ENCODE results near the gene HOGA1. TPM values are rescaled to one million over a fixed set of nuclear protein-coding genes. Genes with fewer than 3 reads are reported as not detected.

Gene HOGA1
- total and polyA plus RNA-seq, 2 of the 13 experiments (the other 11 are each of a cell fraction or from before 2014, with no cell fraction given) = 7.6 to 19.5 TPM

DNA sequence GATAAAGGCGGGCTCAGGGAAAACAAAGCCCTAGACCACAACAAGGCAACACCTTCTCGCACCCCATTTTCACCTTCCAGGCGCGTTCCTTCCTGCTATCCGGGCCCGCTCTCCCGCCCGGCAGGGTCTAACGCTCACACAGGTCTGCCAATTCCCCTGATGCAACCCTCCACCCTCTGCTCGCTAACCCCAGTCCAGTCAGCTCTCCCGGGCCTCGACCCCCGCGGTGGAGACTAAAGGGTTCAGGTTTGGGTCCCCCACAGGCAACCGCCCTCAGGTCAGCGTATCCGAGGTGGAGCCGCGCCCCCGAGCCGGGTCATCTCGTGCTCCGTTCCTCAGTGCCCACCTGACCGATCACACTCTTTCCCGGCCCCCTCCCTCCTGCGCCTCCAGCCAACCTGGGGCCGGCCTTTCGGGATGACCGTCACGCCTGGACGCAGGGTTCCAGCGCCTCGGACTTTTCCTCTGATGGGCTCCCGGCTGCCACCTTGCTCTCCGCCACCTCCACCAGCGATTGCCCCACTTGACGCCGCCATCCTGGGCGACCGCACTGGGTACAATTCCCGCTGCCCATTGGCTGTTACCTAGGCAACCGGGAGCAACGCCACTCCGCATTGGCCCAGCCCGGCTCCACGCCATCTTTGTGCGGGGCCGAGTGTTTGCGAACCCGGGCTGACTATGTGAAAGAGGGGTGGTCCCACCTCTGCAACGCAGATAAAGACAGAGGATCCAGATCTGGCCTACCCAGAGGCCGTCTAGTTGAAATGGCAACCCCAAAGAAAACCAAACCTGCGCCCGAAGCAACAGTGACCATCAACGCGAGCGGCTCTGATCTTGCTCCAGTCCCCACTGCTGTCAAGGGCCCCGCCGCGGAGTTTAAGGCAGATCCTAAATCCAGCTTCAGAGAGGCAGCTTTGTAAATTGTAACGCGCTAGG is 49.0 kb downstream of the HOGA1 start, which contains the start of gene MORN4 (continued):
- TF ChIP-seq, protein P1, sequence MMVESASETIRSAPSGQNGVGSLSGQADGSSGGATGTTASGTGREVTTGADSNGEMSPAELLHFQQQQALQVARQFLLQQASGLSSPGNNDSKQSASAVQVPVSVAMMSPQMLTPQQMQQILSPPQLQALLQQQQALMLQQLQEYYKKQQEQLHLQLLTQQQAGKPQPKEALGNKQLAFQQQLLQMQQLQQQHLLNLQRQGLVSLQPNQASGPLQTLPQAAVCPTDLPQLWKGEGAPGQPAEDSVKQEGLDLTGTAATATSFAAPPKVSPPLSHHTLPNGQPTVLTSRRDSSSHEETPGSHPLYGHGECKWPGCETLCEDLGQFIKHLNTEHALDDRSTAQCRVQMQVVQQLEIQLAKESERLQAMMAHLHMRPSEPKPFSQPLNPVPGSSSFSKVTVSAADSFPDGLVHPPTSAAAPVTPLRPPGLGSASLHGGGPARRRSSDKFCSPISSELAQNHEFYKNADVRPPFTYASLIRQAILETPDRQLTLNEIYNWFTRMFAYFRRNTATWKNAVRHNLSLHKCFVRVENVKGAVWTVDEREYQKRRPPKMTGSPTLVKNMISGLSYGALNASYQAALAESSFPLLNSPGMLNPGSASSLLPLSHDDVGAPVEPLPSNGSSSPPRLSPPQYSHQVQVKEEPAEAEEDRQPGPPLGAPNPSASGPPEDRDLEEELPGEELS (CRISPR knock-in tag; IDR thresholded peaks at IDR 0.05) = no peak
- peak; percentile 73 for TF ChIP-seq RBFOX2 (IDR thresholded peaks at IDR 0.05; ENCODE audit: low read depth, low read length)
- TF ChIP-seq, protein P2, sequence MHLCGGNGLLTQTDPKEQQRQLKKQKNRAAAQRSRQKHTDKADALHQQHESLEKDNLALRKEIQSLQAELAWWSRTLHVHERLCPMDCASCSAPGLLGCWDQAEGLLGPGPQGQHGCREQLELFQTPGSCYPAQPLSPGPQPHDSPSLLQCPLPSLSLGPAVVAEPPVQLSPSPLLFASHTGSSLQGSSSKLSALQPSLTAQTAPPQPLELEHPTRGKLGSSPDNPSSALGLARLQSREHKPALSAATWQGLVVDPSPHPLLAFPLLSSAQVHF (CRISPR knock-in tag; IDR thresholded peaks at IDR 0.05) = no peak
- TF ChIP-seq, protein P3, sequence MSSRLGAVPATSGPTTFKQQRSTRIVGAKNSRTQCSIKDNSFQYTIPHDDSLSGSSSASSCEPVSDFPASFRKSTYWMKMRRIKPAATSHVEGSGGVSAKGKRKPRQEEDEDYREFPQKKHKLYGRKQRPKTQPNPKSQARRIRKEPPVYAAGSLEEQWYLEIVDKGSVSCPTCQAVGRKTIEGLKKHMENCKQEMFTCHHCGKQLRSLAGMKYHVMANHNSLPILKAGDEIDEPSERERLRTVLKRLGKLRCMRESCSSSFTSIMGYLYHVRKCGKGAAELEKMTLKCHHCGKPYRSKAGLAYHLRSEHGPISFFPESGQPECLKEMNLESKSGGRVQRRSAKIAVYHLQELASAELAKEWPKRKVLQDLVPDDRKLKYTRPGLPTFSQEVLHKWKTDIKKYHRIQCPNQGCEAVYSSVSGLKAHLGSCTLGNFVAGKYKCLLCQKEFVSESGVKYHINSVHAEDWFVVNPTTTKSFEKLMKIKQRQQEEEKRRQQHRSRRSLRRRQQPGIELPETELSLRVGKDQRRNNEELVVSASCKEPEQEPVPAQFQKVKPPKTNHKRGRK (CRISPR knock-in tag; IDR thresholded peaks at IDR 0.05) = no peak
- TF ChIP-seq, protein P4, sequence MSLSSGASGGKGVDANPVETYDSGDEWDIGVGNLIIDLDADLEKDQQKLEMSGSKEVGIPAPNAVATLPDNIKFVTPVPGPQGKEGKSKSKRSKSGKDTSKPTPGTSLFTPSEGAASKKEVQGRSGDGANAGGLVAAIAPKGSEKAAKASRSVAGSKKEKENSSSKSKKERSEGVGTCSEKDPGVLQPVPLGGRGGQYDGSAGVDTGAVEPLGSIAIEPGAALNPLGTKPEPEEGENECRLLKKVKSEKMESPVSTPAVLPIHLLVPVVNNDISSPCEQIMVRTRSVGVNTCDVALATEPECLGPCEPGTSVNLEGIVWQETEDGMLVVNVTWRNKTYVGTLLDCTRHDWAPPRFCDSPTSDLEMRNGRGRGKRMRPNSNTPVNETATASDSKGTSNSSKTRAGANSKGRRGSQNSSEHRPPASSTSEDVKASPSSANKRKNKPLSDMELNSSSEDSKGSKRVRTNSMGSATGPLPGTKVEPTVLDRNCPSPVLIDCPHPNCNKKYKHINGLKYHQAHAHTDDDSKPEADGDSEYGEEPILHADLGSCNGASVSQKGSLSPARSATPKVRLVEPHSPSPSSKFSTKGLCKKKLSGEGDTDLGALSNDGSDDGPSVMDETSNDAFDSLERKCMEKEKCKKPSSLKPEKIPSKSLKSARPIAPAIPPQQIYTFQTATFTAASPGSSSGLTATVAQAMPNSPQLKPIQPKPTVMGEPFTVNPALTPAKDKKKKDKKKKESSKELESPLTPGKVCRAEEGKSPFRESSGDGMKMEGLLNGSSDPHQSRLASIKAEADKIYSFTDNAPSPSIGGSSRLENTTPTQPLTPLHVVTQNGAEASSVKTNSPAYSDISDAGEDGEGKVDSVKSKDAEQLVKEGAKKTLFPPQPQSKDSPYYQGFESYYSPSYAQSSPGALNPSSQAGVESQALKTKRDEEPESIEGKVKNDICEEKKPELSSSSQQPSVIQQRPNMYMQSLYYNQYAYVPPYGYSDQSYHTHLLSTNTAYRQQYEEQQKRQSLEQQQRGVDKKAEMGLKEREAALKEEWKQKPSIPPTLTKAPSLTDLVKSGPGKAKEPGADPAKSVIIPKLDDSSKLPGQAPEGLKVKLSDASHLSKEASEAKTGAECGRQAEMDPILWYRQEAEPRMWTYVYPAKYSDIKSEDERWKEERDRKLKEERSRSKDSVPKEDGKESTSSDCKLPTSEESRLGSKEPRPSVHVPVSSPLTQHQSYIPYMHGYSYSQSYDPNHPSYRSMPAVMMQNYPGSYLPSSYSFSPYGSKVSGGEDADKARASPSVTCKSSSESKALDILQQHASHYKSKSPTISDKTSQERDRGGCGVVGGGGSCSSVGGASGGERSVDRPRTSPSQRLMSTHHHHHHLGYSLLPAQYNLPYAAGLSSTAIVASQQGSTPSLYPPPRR (CRISPR knock-in tag; IDR thresholded peaks at IDR 0.05; ENCODE audit: borderline replicate concordance) = no peak; the same call in 1 of the 2 replicates
- no peak for TF ChIP-seq SRF (IDR thresholded peaks at IDR 0.05; ENCODE audit: low read depth, low read length)
- no peak for TF ChIP-seq ZNF570 (CRISPR knock-in tag; IDR thresholded peaks at IDR 0.05; ENCODE audit: borderline replicate concordance)
- no peak for TF ChIP-seq CCAR2 (optimal IDR thresholded peaks at IDR 0.05; ENCODE audit: low read depth, low read length)
- peak; percentile 65 for TF ChIP-seq SP4 (CRISPR knock-in tag; IDR thresholded peaks at IDR 0.05)
- TF ChIP-seq PITX1 (CRISPR knock-in tag; IDR thresholded peaks at IDR 0.05) = peak; percentile 56
- no peak for TF ChIP-seq CENPX (CRISPR knock-in tag; IDR thresholded peaks at IDR 0.05)
- TF ChIP-seq KLF11 (CRISPR knock-in tag; IDR thresholded peaks at IDR 0.05) = no peak
- no peak for TF ChIP-seq GTF2F1 (IDR thresholded peaks at IDR 0.05; ENCODE audit: low read length)
- TF ChIP-seq, protein P5, sequence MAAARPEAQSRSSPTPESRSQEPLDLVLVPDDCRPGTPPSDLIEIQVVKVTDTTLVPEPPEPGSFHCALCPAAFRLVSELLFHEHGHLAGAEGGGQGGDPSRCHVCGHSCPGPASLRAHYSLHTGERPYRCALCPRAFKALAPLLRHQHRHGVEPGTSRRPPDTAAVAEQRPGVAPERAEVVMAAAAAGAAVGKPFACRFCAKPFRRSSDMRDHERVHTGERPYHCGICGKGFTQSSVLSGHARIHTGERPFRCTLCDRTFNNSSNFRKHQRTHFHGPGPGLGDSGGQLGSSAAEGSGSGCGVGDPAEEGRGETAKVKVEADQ (CRISPR knock-in tag; IDR thresholded peaks at IDR 0.05; ENCODE audit: borderline replicate concordance) = peak; percentile 68
- TF ChIP-seq TBX3 (IDR thresholded peaks at IDR 0.05; ENCODE audit: borderline replicate concordance) = peak; percentile 52; the same call in 1 of the 2 replicates
- TF ChIP-seq TEAD3 (CRISPR knock-in tag; optimal IDR thresholded peaks at IDR 0.05; ENCODE audit: borderline replicate concordance) = no peak

All from HepG2 (cell line).